Vagina (tissue), 2 donors: ENCODE results near the gene PARP9. TPM values are rescaled to one million over a fixed set of nuclear protein-coding genes. Genes with fewer than 3 reads are reported as not detected.

Experiments
- DNase-seq, 2 donors: peaks; one replicate each; pipeline ENCODE4 v3.0.0-alpha.2; 2017; ENCODE audit errors: extremely low spot score in 2 of 2
- H3K27ac ChIP-seq: fragments of 200-600 bp; sonication (generic); one replicate; pipeline ENCODE4 v1.5.1; 2019
- H3K27me3 ChIP-seq: fragments of 200-600 bp; sonication (generic); one replicate; pipeline ENCODE4 v1.5.1; 2019
- H3K36me3 ChIP-seq, 2 donors: fragments of 200-600 bp; sonication (generic); one replicate each; pipeline ENCODE4 v1.5.1; 2017 to 2019
- H3K4me1 ChIP-seq: fragments of 200-600 bp; sonication (generic); one replicate; pipeline ENCODE4 v1.5.1; 2019
- H3K4me3 ChIP-seq, 2 donors: fragments of 200-600 bp; sonication (generic); 1 replicate in 1 of 2; 2 replicates in 1 of 2; pipeline ENCODE4 v1.5.1; 2016 to 2019
- H3K9me3 ChIP-seq: fragments of 200-600 bp; sonication (generic); one replicate; pipeline ENCODE4 v1.5.1; 2019
- POLR2A ChIP-seq, 2 donors: fragments of 450-650 bp; IDR thresholded peaks; one replicate each; pipeline ENCODE4 v1.6.1; 2017; ENCODE audit warnings: antibody characterized with exemption in 2 of 2, mild to moderate bottlenecking in 2 of 2, moderate library complexity in 2 of 2
- POLR2AphosphoS5 ChIP-seq, 2 donors: sonication (generic); formaldehyde crosslinking; IDR thresholded peaks; one replicate each; pipeline ENCODE4 v1.9.0; 2017; ENCODE audit warnings: antibody characterized with exemption in 2 of 2, mild to moderate bottlenecking in 2 of 2, low read depth in 1 of 2; ENCODE audit not compliant: insufficient read depth in 1 of 2
- intact Hi-C: fragments of 100-400 bp; cut with DNase I; formaldehyde crosslinking; loops from one replicate; pipeline ENCODE4 v1.15.1; 2023
- total RNA-seq: library from RNA; depleted of rRNA; stranded (reverse); fragments of >200 nt; gene quantifications from one replicate; pipeline ENCODE4 v1.2.3, GENCODE V29; 2016
- TF ChIP-seq, protein P1 (sequence below), 3 experiments: fragments of 450-650 bp in 2 of 3; fragments of 200-600 bp in 1 of 3; sonication (generic) in 1 of 3; IDR thresholded peaks; one replicate each; pipeline ENCODE4 v1.5.1; 2017 to 2019; ENCODE audit warnings: antibody characterized with exemption in 3 of 3, mild to moderate bottlenecking in 2 of 3, moderate library complexity in 2 of 3

PARP9 gene
- total RNA-seq, 1 donor from 2014 or later: 19.4 TPM

DNA sequence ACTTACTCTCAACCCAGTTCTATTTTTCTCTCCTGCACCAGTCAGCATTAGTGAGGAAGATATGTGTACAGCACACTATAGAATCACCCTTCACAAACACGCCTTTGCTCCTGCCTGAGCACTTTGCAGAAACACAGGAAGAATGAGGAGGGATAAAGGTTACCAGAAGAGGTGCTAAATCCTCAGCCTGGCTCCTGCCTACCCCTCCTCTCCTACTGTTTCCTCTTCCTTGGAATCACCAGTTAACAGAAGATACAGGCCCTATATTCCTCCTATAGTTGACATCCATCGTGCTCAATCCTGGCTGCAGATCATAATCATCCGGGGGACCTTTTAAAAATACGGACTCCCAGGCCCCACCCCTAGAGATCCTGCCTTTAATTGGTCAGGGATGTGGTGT, 42.2 kb upstream of the PARP9 start:
- Histone ChIP-seq H3K36me3 (no peaks in the 10 kb centered on the region), H3K4me3 (no peak overlapping the region), H3K4me1 (no peaks in the 10 kb centered on the region), H3K27ac (no peak overlapping the region), H3K9me3 (no peaks in the 10 kb centered on the region), H3K27me3 (no peaks in the 10 kb centered on the region)
- DNase-seq: no peak
- intact Hi-C loops: no loop called here
- TF ChIP-seq POLR2A (IDR thresholded peaks at IDR 0.05) (no peak), POLR2AphosphoS5 (IDR thresholded peaks at IDR 0.05; ENCODE audit: insufficient read depth in 1 of 2, low read depth in 1 of 2) (no peak)
- TF ChIP-seq, protein P1, sequence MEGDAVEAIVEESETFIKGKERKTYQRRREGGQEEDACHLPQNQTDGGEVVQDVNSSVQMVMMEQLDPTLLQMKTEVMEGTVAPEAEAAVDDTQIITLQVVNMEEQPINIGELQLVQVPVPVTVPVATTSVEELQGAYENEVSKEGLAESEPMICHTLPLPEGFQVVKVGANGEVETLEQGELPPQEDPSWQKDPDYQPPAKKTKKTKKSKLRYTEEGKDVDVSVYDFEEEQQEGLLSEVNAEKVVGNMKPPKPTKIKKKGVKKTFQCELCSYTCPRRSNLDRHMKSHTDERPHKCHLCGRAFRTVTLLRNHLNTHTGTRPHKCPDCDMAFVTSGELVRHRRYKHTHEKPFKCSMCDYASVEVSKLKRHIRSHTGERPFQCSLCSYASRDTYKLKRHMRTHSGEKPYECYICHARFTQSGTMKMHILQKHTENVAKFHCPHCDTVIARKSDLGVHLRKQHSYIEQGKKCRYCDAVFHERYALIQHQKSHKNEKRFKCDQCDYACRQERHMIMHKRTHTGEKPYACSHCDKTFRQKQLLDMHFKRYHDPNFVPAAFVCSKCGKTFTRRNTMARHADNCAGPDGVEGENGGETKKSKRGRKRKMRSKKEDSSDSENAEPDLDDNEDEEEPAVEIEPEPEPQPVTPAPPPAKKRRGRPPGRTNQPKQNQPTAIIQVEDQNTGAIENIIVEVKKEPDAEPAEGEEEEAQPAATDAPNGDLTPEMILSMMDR (IDR thresholded peaks at IDR 0.05): no peak

DNA sequence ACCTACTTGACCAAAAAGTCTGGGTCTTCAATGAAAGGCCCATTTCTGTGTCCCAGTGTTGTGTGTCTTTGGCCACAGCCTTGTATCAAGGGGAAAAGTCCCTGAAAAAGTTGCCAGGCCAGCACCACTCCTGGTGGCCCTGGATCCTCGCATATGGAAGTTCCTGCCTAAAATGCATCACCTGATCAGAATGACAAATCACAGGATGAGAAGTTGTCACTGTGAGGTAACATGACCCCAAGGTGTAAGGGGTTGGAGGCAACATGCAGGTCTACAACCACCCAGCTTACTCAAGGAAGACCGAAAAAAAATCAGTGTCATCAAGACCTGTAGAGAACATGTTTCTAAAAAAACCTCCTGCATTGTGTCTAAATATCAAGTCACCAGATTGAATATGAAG, 39.0 kb upstream of the PARP9 start:
- no peaks in the 10 kb centered on the region for H3K36me3 ChIP-seq
- TF ChIP-seq POLR2AphosphoS5 (IDR thresholded peaks at IDR 0.05; ENCODE audit: insufficient read depth in 1 of 2, low read depth in 1 of 2) (no peak), POLR2A (IDR thresholded peaks at IDR 0.05) (no peak)
- TF ChIP-seq, protein P1 (IDR thresholded peaks at IDR 0.05): no peak
- H3K27me3 ChIP-seq: no peaks in the 10 kb centered on the region
- H3K4me3 ChIP-seq: no peak overlapping the region
- H3K27ac ChIP-seq: no peak overlapping the region
- no peaks in the 10 kb centered on the region for H3K4me1 ChIP-seq
- no peaks in the 10 kb centered on the region for H3K9me3 ChIP-seq
- intact Hi-C loops: no loop called here
- no peak for DNase-seq

DNA sequence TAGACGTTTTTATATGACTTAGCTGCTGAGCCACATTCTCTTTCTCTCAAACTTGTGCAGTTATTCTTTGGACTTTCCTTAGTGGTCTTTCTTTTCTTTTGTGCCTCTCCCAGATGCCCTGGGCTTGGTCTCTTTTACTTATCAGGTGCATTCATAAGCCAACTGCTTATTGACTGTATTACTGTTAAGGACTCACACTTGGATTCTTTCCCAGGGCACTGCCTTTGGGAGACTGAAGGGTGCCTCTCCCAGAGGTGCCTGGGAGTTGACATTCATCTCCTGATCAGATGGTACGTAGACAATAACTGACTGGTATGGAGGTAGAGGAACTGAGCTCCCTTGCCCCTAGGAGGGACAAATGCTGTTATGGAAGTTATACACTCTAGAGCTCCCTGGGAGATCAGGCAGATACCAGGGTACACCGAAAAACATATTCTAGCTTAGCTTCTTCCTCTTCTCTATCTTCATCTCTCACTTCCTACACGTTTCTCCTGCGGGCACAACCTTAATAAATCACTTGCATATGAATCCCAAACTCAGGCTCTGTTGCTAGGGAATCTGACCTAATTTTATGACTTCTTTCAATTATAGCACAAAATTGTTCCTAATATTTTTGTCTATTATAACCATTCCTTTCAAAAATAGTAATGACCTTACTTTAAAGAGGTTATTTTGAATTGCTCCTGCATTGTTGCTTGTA, 38.1 kb upstream of the PARP9 start:
- H3K4me1 ChIP-seq: no peaks in the 10 kb centered on the region
- no peak for DNase-seq
- H3K4me3 ChIP-seq: no peak overlapping the region
- H3K36me3 ChIP-seq: no peaks in the 10 kb centered on the region
- no peaks in the 10 kb centered on the region for H3K9me3 ChIP-seq
- intact Hi-C loops: no loop called here
- no peaks in the 10 kb centered on the region for H3K27me3 ChIP-seq
- no peak overlapping the region for H3K27ac ChIP-seq
- no peak for TF ChIP-seq POLR2AphosphoS5 (IDR thresholded peaks at IDR 0.05; ENCODE audit: insufficient read depth in 1 of 2, low read depth in 1 of 2)
- no peak for TF ChIP-seq POLR2A (IDR thresholded peaks at IDR 0.05)

- no peaks in the 10 kb centered on the region for H3K4me1 ChIP-seq
- H3K36me3 ChIP-seq: no peaks in the 10 kb centered on the region
- TF ChIP-seq POLR2AphosphoS5 (IDR thresholded peaks at IDR 0.05; ENCODE audit: insufficient read depth in 1 of 2, low read depth in 1 of 2): no peak
- H3K27me3 ChIP-seq: no peaks in the 10 kb centered on the region
- H3K9me3 ChIP-seq: no peaks in the 10 kb centered on the region
- no peak for DNase-seq
- intact Hi-C loops: no loop called here
- no peak overlapping the region for H3K4me3 ChIP-seq
- no peak overlapping the region for H3K27ac ChIP-seq
Observed at GRCh38 chr3:122598556-122598955, 34.5 kb upstream of the PARP9 start.

DNA sequence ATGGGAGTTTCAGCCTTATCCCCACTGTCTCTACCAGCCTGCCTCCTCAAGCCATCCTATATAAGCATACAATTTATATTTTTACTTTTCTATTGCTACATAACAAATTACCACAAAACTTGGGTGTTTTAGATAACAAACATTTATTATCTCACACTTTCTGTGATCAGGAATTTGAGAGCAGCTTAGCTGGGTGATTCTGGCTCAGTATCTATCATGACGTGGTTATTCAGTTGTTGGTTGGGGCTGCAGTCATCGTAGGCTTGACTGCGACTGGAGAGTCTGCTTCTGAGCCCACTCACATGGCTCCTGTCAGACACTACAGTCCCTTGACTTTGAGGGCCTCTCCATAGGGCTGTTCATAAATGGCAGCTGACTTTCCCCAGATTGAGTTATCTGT, 34.1 kb upstream of the PARP9 start:
- Histone ChIP-seq H3K27me3 (no peaks in the 10 kb centered on the region), H3K9me3 (no peaks in the 10 kb centered on the region), H3K4me1 (no peaks in the 10 kb centered on the region), H3K36me3 (no peaks in the 10 kb centered on the region), H3K4me3 (no peak overlapping the region), H3K27ac (no peak overlapping the region)
- intact Hi-C loops: no loop called here
- TF ChIP-seq POLR2A (IDR thresholded peaks at IDR 0.05): no peak
- TF ChIP-seq, protein P1 (IDR thresholded peaks at IDR 0.05): no peak
- no peak for TF ChIP-seq POLR2AphosphoS5 (IDR thresholded peaks at IDR 0.05; ENCODE audit: insufficient read depth in 1 of 2, low read depth in 1 of 2)
- no peak for DNase-seq

- intact Hi-C loops: no loop called here
- H3K36me3 ChIP-seq: no peaks in the 10 kb centered on the region
- H3K4me3 ChIP-seq: no peak overlapping the region
- no peaks in the 10 kb centered on the region for H3K9me3 ChIP-seq
- TF ChIP-seq POLR2A (IDR thresholded peaks at IDR 0.05): no peak
- TF ChIP-seq, protein P1 (IDR thresholded peaks at IDR 0.05): no peak
- no peak for TF ChIP-seq POLR2AphosphoS5 (IDR thresholded peaks at IDR 0.05; ENCODE audit: insufficient read depth in 1 of 2, low read depth in 1 of 2)
- no peak overlapping the region for H3K27ac ChIP-seq
- H3K4me1 ChIP-seq: no peaks in the 10 kb centered on the region
- no peak for DNase-seq
- H3K27me3 ChIP-seq: no peaks in the 10 kb centered on the region
Observed at GRCh38 chr3:122594025-122594424, 29.9 kb upstream of the PARP9 start.
